SHP77 treated with DMSO at 0.1 percent for 48 hours (cell line): Measurements from ENCODE around the gene WDR88.
"Not testable (repeated sequence)": the region's sequence is repeated elsewhere in the genome, so short reads cannot be mapped to it uniquely, and the experiment has no call there.

Source experiments
- DNase-seq: peaks from one replicate; lab custom pipeline; 2025; lab: John Stamatoyannopoulos, UW

WDR88 gene

GRCh38 chr19:33126712-33127111, 5.2 kb upstream of the WDR88 start:
- DNase-seq = not testable (repeated sequence)

DNA sequence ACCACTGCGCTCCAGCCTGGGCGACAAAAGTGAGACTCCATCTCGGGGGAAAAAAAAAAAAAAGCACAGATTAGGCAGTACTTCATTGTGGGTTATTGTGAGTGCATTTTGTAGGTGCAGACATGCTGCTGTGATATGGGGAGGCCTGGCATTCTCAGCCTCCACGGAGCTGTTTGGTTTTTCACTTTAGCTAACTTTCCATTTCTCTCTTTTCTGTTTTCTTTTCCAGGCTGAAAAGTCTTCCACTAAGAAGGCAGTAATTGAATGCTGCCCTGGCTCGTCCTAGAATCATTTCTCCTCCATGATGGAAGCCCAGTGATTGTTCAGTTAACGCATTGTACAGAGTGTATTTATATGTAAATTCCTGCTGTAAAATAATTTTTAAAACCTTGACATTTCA, 2.0 kb upstream of the WDR88 start:
- no peak for DNase-seq

- no peak for DNase-seq
Observed at GRCh38 chr19:33130433-33130832, 1.5 kb upstream of the WDR88 start.

DNA sequence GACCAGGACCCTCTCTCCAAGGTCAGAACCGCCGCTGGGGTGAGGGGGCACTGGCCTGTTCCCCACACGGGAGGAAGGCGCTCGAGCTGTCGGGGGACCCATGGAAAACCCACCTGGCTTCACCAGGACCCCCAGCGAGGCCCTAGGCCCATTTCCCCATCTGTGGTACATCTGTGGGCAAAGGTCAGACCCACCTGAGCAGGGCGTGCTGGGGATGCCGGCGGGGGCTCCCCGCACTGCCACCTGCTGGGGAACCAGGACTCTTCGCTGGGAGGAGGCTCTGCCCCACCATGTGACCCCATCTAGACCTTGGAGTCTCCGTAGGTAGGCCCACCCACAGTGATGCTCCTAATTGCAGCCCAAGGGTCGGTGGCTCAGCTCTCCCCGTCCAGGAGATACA, 511 bp downstream of the WDR88 start:
- no peak for DNase-seq

DNA sequence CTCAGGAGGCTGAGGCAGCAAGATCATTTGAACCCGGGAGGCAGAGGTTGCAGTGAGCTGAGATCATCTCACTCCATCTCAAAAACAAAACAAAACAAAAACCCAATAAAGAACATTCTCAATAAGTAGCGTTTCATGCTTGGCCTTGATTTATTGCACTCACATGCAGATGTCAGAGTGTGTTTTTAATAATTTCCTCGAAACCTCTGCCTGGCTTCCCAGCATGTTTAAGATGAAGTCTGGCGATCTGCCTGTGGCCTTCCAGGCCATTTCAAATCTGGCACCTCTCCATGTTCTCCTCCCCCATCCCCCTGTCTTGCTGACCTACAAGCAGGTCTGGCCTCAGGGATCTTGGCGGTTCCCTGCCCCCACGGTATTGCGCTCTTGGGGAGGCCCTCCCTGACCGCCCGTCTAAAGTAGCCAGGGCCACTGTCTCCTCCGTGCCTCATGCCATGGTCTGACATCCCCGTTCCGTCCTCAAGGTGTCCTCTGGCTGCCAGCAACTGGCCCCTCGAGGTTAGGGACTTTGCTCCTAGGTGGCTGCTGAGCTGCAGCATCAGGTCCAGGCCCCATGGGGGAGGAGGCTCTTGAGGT, 1.6 kb downstream of the WDR88 start:
- DNase-seq = no peak

DNA sequence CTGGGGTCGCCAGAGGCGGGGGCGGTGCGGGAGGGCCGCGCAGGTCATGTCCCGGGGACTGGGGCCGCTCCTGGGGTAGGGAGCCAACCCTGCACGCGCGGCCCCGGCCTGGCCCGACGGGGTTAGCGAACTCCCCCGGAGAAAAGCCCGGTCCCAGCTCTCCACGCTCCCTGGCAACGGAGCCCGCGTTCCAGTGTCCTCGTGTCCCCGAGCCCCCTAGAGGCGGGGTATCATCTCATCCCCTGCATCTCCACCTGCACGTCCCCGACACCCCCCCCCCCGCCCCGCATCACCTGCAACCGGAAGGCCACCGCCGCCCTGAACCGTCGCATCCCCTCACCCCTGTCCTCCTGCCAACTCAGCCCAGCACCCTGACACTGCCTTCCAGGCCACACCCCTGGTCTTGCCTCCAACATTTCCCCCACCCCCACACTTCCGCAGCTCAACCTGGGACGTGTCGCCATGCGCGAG, 2.7 kb downstream of the WDR88 start:
- DNase-seq = no peak

DNA sequence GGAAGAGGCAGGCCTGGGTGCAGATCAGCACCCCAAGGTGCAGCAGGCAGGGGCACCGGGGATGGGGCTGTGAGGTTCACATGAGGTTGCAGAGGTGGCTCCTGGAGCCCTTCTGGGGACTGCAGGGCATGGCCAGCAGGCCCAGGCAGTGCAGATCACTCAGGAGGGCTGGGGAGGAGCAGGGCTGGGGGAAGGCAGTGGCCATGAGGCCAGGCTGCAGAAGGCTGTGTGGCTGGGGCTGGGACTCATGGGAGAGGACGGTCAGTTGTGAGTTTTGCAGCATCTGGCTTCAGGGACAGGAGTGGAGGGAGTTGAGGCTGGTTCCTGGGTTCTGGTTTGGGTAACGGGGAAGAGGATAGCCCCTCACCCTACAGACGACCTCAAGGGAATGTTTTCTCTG, 7.3 kb downstream of the WDR88 start:
- DNase-seq = no peak

- no peak for DNase-seq
Observed at GRCh38 chr19:33143897-33144405, 12.0 kb downstream of the WDR88 start.

DNA sequence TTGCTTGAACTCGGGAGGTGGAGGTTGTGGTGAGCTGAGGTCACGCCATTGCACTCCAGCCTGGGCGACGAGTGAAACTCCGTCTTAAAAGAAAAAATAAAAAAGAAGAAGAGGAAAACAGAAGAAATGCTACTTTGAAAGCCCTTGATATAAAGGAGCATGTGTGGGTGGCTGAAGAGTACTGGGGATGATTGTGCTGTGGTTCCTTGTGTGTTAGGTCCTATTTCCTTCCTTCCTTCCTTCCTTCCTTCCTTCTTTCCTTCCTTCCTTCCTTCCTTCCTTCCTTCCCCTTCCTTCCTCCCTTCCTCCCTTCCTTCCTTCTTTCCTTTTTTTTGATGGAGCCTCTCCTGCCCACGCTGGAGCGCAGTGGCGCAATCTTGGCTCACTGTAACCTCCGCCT, 14.3 kb downstream of the WDR88 start:
- no peak for DNase-seq

DNA sequence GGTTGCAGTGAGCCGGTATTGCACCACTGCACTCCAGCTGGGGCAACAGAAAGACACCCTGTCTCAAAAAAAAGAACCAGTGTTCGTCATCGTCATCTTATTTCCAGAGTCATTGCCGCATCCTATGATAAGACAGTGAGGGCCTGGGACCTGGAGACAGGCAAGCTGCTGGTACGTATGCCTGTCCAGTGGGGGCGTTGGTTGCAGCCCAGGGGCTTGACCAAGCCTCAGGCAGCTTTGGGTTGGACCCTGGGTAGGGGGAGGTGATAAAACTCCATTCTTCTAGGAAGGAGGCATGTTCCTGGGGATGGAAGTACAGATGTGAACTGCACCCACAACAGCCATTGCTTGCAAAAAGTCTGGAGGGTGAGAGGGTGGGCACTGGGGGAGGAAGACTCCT, 15.6 kb downstream of the WDR88 start:
- DNase-seq = no peak

DNA sequence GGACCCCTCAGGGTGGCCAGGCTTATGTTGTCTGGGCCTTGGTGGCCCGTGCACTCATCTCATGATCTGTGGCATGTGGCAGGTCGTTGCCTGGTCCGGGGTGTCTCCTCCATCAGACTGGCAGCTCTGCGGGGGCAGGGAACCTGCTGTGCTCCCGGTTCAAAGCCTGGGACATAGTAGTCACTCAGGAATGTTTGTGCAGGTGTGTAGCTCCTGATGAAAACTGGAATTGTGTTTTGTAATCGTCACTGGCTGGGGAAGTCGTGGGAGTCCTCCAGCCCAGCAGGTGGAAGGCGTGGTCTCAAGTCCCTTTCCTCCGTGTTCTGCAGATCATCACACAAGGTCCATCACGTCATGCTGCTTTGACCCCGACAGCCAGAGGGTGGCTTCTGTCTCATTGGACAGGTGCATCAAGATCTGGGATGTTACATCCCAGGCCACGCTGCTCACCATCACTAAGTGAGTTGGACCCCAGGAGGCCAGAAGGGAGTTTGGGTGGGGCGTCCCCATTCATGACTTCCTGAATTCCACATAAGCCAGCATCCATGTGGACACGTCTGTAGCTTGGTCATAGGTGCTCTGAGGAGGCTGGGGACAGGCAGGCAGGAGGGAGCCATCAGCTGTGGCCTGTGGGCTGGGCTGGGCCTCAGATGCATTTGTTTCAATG, 19.1 kb downstream of the WDR88 start:
- peak; percentile 10 for DNase-seq

GRCh38 chr19:33152176-33152575, 20.3 kb downstream of the WDR88 start:
- DNase-seq = no peak

DNA sequence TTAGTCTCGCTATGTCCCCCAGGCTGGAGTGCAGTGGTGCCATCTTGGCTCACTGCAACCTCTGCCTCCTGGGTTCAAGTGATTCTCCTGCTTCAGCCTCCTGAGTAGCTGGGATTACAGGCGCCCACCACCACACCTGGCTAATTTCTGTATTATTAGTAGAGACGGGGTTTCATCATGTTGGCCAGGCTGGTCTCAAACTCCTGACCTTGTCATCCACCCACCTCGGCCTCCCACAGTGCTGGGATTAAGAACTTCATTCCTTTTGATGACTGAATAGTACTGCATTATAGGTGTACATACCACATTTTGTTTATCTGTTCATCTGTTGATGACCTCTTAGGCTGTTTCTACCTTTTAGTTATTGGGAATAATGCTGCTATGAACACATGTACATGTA, 20.7 kb downstream of the WDR88 start:
- DNase-seq = not testable (repeated sequence)

DNA sequence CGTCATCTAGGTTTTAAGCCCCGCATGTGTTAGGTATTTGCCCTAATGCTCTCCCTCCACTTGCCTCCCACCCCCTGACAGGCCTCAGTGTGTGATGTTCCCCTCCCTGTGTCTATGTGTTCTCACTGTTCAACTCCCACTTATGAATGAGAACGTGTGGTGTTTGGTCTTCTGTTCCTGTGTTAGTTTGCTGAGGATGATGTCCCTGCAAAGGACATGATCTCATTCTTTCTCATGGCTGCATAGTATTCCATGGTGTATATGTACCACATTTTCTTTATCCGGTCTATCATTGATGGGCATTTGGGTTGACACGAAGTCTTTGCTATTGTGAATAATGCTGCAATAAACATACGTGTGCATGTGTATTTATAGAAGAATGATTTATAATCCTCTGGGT, 22.4 kb downstream of the WDR88 start:
- not testable (repeated sequence) for DNase-seq

DNA sequence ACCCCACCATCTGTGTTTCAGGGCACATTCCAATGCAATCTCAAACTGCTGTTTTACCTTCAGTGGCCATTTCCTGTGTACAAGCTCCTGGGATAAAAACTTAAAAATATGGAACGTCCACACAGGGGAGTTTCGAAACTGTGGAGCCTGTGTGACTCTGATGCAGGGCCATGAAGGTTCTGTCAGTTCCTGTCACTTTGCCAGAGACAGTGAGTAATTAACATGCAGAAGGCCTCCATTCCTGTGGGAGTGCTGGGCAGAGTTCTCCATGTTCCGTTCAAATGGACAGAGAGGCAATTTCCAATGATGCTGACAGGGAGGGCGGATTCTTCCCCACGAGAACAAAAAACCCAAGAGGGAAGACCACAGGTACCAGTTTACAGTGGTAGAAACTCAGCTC, 24.4 kb downstream of the WDR88 start:
- DNase-seq = no peak

DNA sequence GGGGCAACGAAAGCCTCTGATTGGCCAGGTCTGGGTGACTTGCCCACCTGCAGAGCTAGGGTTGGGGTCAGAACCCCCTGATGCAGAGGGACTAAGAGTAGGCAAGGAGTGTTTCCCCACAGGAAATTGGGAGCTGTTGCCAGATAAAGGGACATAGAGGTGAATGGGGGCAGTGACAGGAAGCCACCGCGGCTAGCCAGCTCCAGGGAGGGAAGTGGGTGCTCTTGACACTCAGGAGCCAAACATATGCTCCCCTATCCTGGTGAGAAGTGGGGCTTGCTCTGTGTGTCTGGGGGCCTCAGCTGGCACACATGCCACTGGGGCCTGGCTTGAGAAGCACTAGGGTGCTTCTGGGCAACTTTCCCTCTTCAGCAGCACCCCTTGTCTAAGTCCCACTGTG, 26.0 kb downstream of the WDR88 start:
- no peak for DNase-seq

DNA sequence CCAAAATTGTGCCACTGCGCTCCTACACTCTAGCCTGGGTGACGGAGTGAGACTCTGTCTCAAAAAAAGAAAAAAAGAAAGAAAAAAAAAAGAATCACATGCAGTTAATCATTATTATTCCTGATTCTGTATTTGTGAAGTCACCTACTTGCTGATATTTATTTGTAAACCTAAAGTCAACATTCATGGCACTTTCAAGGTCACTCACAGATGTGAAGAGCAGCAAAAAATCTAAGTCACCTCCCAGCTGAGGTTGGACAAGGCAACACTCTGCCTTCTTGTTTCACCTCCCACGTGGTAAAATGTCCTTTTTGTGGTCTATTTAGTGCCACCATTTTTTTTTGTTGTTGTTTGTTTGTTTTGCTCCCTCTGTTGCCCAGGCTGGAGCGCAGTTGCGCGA, 26.5 kb downstream of the WDR88 start:
- no peak for DNase-seq

- DNase-seq = no peak
Observed at GRCh38 chr19:33159149-33159548, 27.2 kb downstream of the WDR88 start.

GRCh38 chr19:33159893-33160292, 28.0 kb downstream of the WDR88 start:
- no peak for DNase-seq

DNA sequence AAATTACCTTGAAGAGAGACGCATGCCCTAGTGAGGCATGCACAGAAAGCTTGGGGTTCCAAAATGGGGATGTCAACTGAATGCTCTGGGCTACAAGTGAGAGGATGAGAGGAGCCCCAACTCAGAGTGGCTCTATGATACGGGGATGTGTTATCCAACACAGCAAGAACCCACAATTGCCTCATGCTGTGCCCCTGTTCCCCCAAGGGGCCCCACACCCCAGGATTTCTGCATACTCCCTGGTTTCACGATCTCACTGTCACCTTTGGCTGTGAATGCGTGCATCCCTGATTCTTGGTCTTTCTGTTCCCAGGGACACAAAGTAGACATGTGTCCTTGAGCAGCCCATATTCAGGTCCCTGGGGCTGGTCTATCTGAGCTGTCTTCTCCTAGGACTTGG, 29.3 kb downstream of the WDR88 start:
- DNase-seq = no peak

GRCh38 chr19:33163481-33163880, 31.6 kb downstream of the WDR88 start:
- no peak for DNase-seq

DNA sequence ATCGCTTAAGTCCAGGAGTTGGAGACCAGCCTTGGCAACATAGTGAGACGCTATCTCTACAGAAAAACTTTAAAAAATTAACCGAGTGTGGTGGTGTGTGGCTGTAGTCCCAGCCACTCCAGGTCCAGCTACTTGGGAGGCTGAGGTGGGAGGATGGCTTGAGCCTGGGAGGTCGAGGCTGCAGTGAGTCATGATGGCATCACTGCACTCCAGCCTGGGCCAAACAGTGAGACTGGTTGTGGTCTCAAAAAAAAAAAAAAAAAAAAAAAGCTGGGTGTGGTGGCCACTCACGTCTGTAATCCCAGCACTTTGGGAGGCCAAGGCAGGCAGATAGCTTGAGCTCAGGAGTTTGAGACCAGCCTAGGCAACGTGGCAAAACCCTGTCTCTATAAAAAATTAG, 34.1 kb downstream of the WDR88 start:
- DNase-seq = not testable (repeated sequence)

DNA sequence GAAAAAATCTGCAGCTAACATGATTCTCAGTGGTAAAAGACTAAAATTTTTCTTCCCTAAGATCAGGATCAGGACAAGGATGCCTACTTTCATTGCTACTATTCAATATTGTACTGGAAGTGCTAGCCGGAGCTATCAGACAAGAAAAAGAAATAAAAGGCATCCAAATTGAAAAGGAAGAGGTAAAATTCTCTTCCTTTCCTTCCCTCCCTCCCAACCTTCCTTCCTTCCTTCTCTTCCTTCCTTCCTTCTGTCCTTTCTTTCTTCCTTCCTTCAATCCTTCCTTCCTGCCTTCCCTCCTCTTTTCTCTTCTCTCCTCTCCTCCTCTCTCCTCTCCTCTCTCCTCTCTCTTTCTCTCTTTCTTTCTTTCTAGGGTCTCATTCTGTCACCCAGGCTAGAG, 35.5 kb downstream of the WDR88 start:
- no peak for DNase-seq

DNA sequence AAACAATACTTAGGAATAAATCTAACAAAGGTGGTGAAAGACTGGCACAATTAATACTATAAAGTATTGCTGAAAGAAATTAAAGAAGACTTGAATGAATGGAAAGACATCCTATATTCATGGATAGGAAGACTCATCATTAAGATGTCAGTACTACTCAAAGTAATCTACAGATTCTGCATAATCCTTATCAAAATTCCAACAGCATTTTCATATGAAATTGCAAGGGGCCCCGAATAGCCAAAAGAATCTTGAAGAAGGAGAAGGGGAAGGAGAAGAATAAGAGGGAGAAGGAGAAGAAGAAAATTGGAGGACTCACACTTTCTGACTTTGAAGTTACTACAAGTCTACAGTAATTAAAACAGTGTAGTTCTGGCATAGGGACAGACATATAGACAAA, 36.6 kb downstream of the WDR88 start:
- no peak for DNase-seq
